DND-41 (cell line): Measurements from ENCODE around the gene ARHGAP15.

Source experiments
- ATAC-seq: fragments of 200-7000 bp; cut with Tn5 transposase; 3 replicates; pipeline ENCODE4 v1.9.1; 2021; ENCODE audit warnings: low read depth; ENCODE audit not compliant: insufficient read depth
- DNase-seq: peaks from one replicate; pipeline ENCODE4 v3.0.0-alpha.2; 2020
- H2AFZ ChIP-seq: 2 replicates; pipeline ENCODE4 v1.6.0; 2012; ENCODE audit warnings: low read depth, low read length
- H3K27ac ChIP-seq: 2 replicates; pipeline ENCODE4 v1.5.1; 2012; ENCODE audit warnings: low read length, inconsistent platforms
- H3K27me3 ChIP-seq: fragments of 200-600 bp; sonication (generic); 2 replicates; pipeline ENCODE4 v1.6.0; 2012; ENCODE audit warnings: low read length, mild to moderate bottlenecking, inconsistent platforms; ENCODE audit not compliant: insufficient read depth, poor library complexity
- H3K36me3 ChIP-seq: 2 replicates; pipeline ENCODE4 v1.5.1; 2012; ENCODE audit warnings: low read length, inconsistent platforms; ENCODE audit not compliant: insufficient read depth
- H3K4me1 ChIP-seq: 2 replicates; pipeline ENCODE4 v1.5.1; 2012; ENCODE audit warnings: mild to moderate bottlenecking, low read length; ENCODE audit not compliant: insufficient read depth
- H3K4me2 ChIP-seq: 2 replicates; pipeline ENCODE4 v1.6.0; 2012; ENCODE audit warnings: mild to moderate bottlenecking, moderate library complexity, low read length, inconsistent platforms; ENCODE audit not compliant: insufficient read depth
- H3K4me3 ChIP-seq, 2 experiments: fragments of 200-600 bp in 1 of 2; shearing (Covaris generic) in 1 of 2; 2 replicates each; pipeline ENCODE4 v1.5.1; 2012 to 2016; ENCODE audit warnings: inconsistent platforms in 2 of 2, low read length in 2 of 2, mild to moderate bottlenecking in 2 of 2, low read depth in 1 of 2, moderate library complexity in 1 of 2
- H3K79me2 ChIP-seq: 2 replicates; pipeline ENCODE4 v1.6.0; 2012; ENCODE audit warnings: low read length, inconsistent platforms; ENCODE audit not compliant: insufficient read depth
- H3K9ac ChIP-seq: 2 replicates; pipeline ENCODE4 v1.6.0; 2012; ENCODE audit warnings: low read depth, mild to moderate bottlenecking, inconsistent platforms, low read length, moderate library complexity
- H3K9me3 ChIP-seq: 2 replicates; pipeline ENCODE4 v1.5.1; 2012; ENCODE audit warnings: low read length, moderate library complexity, mild to moderate bottlenecking, inconsistent platforms; ENCODE audit not compliant: insufficient read depth, severe bottlenecking
- H4K20me1 ChIP-seq: 2 replicates; pipeline ENCODE4 v1.6.0; 2012; ENCODE audit warnings: low read length; ENCODE audit not compliant: insufficient read depth
- CTCF ChIP-seq: IDR thresholded peaks from 2 replicates; pipeline ENCODE4 v1.5.1; 2012; ENCODE audit warnings: borderline replicate concordance, low read length, moderate library complexity, mild to moderate bottlenecking; ENCODE audit not compliant: poor library complexity, severe bottlenecking; ENCODE audit errors: extremely low read depth
- EZH2 ChIP-seq: IDR thresholded peaks from 3 replicates; pipeline ENCODE4 v1.6.1; 2012; ENCODE audit warnings: borderline replicate concordance, low read depth, mild to moderate bottlenecking, moderate library complexity, low read length, inconsistent platforms; ENCODE audit not compliant: severe bottlenecking

ARHGAP15 gene

GRCh38 chr2:143668234-143668633 is 539.0 kb downstream of the ARHGAP15 start:
- Histone ChIP-seq H4K20me1 (no peaks in the 10 kb centered on the region), H3K27ac (no peak overlapping the region), H3K27me3 (no peaks in the 10 kb centered on the region), H3K4me3 (no peak overlapping the region), H3K4me2 (no peak overlapping the region), H3K9ac (no peak overlapping the region), H2AFZ (no peak overlapping the region), H3K9me3 (no peaks in the 10 kb centered on the region), H3K79me2 (no peaks in the 10 kb centered on the region), H3K4me1 (no peaks in the 10 kb centered on the region), H3K36me3 (peaks cover 35% of the 10 kb centered on the region)
- DNase-seq: no peak
- ATAC-seq: no peak
- no peak for TF ChIP-seq CTCF
- TF ChIP-seq EZH2: no peak

- Histone ChIP-seq H4K20me1 (no peaks in the 10 kb centered on the region), H3K27me3 (no peaks in the 10 kb centered on the region), H2AFZ (no peak overlapping the region), H3K79me2 (no peaks in the 10 kb centered on the region), H3K9me3 (no peaks in the 10 kb centered on the region), H3K27ac (no peak overlapping the region), H3K4me1 (no peaks in the 10 kb centered on the region), H3K9ac (no peak overlapping the region), H3K4me2 (no peak overlapping the region), H3K4me3 (no peak overlapping the region), H3K36me3 (peaks cover 36% of the 10 kb centered on the region)
- no peak for DNase-seq
- TF ChIP-seq CTCF (no peak), EZH2 (no peak)
- no peak for ATAC-seq
Measured at GRCh38 chr2:143674051-143674450, 544.8 kb downstream of the ARHGAP15 start.

GRCh38 chr2:143675021-143675420 is 545.8 kb downstream of the ARHGAP15 start:
- Histone ChIP-seq H3K9ac (no peak overlapping the region), H3K9me3 (no peaks in the 10 kb centered on the region), H3K4me1 (no peaks in the 10 kb centered on the region), H3K79me2 (no peaks in the 10 kb centered on the region), H3K4me3 (no peak overlapping the region), H3K27ac (no peak overlapping the region), H3K36me3 (peaks cover 29% of the 10 kb centered on the region), H3K4me2 (no peak overlapping the region), H4K20me1 (no peaks in the 10 kb centered on the region), H2AFZ (no peak overlapping the region), H3K27me3 (no peaks in the 10 kb centered on the region)
- DNase-seq (no peak), ATAC-seq (no peak)
- TF ChIP-seq EZH2 (no peak), CTCF (no peak)

- no peaks in the 10 kb centered on the region; the same call in 1 of the 2 replicates for H3K79me2 ChIP-seq
- H3K9me3 ChIP-seq: no peaks in the 10 kb centered on the region
- H3K4me3 ChIP-seq: no peak overlapping the region
- H3K27me3 ChIP-seq: no peaks in the 10 kb centered on the region
- H3K9ac ChIP-seq: no peak overlapping the region
- no peaks in the 10 kb centered on the region for H4K20me1 ChIP-seq
- DNase-seq (no peak), ATAC-seq (no peak)
- H3K4me2 ChIP-seq: no peak overlapping the region
- H3K27ac ChIP-seq: no peak overlapping the region
- peaks cover 3% of the 10 kb centered on the region; the same call in 1 of the 2 replicates for H3K36me3 ChIP-seq
- no peaks in the 10 kb centered on the region for H3K4me1 ChIP-seq
- no peak for TF ChIP-seq EZH2
- no peak for TF ChIP-seq CTCF
- H2AFZ ChIP-seq: no peak overlapping the region
Measured at GRCh38 chr2:143679617-143680016, 550.4 kb downstream of the ARHGAP15 start.
